ENCODE data around the gene ITGA6.
A peak's percentile ranks its signal among the peaks of the same experiment; 100 is the strongest.

Gene ITGA6

GRCh38 chr2:172431993-172432392 is 4.6 kb downstream of the ITGA6 start:
- no peak overlapping the region for H3K27ac ChIP-seq (ENCODE audit: low read depth, low read length)
- H3K27me3 ChIP-seq (ENCODE audit: control insufficient read depth, insufficient read depth, low read length) = peaks cover 11% of the 10 kb centered on the region; the same call in 1 of the 2 replicates
- no peaks in the 10 kb centered on the region for H3K9me3 ChIP-seq (ENCODE audit: control insufficient read depth, insufficient read depth, low read depth, low read length)
- peaks cover 75% of the 10 kb centered on the region for H3K4me1 ChIP-seq (ENCODE audit: control insufficient read depth, insufficient read depth, low read length)
- no peak overlapping the region for H3K4me3 ChIP-seq (ENCODE audit: low read depth, low read length)
- no peak overlapping the region for H3K9ac ChIP-seq (ENCODE audit: low read length)
- no peaks in the 10 kb centered on the region for H3K36me3 ChIP-seq (ENCODE audit: control insufficient read depth, insufficient read depth, low read length)

GRCh38 chr2:172433144-172433543 is 5.8 kb downstream of the ITGA6 start:
- Histone ChIP-seq H3K4me3 (ENCODE audit: low read depth, low read length) (no peak overlapping the region), H3K4me1 (ENCODE audit: control insufficient read depth, insufficient read depth, low read length) (peaks cover 75% of the 10 kb centered on the region), H3K9me3 (ENCODE audit: control insufficient read depth, insufficient read depth, low read depth, low read length) (no peaks in the 10 kb centered on the region), H3K27me3 (ENCODE audit: control insufficient read depth, insufficient read depth, low read length) (peaks cover 9% of the 10 kb centered on the region; the same call in 1 of the 2 replicates), H3K27ac (ENCODE audit: low read depth, low read length) (no peak overlapping the region), H3K36me3 (ENCODE audit: control insufficient read depth, insufficient read depth, low read length) (no peaks in the 10 kb centered on the region), H3K9ac (ENCODE audit: low read length) (no peak overlapping the region)

GRCh38 chr2:172434821-172435605 is 7.6 kb downstream of the ITGA6 start:
- Histone ChIP-seq H3K27me3 (ENCODE audit: control insufficient read depth, insufficient read depth, low read length) (no peaks in the 10 kb centered on the region), H3K36me3 (ENCODE audit: control insufficient read depth, insufficient read depth, low read length) (no peaks in the 10 kb centered on the region), H3K27ac (ENCODE audit: low read depth, low read length) (peak overlapping the region; percentile 13; the same call in 1 of the 2 replicates), H3K4me3 (ENCODE audit: low read depth, low read length) (0 out of 2 replicates have a peak overlapping the region, but pooled peaks have one; percentile 24), H3K9ac (ENCODE audit: low read length) (peak overlapping the region; percentile 19), H3K4me1 (ENCODE audit: control insufficient read depth, insufficient read depth, low read length) (peaks cover 84% of the 10 kb centered on the region), H3K9me3 (ENCODE audit: control insufficient read depth, insufficient read depth, low read depth, low read length) (no peaks in the 10 kb centered on the region)

- Histone ChIP-seq H3K36me3 (ENCODE audit: control insufficient read depth, insufficient read depth, low read length) (no peaks in the 10 kb centered on the region), H3K4me3 (ENCODE audit: low read depth, low read length) (no peak overlapping the region), H3K27ac (ENCODE audit: low read depth, low read length) (no peak overlapping the region), H3K4me1 (ENCODE audit: control insufficient read depth, insufficient read depth, low read length) (peaks cover 85% of the 10 kb centered on the region), H3K9me3 (ENCODE audit: control insufficient read depth, insufficient read depth, low read depth, low read length) (no peaks in the 10 kb centered on the region), H3K27me3 (ENCODE audit: control insufficient read depth, insufficient read depth, low read length) (no peaks in the 10 kb centered on the region), H3K9ac (ENCODE audit: low read length) (no peak overlapping the region)
These were observed 8.2 kb downstream of the ITGA6 start for GRCh38 chr2:172435606-172435911.

GRCh38 chr2:172436889-172437288 is 9.5 kb downstream of the ITGA6 start:
- Histone ChIP-seq H3K9ac (ENCODE audit: low read length) (no peak overlapping the region), H3K4me3 (ENCODE audit: low read depth, low read length) (no peak overlapping the region), H3K4me1 (ENCODE audit: control insufficient read depth, insufficient read depth, low read length) (peaks cover 87% of the 10 kb centered on the region), H3K9me3 (ENCODE audit: control insufficient read depth, insufficient read depth, low read depth, low read length) (no peaks in the 10 kb centered on the region), H3K27me3 (ENCODE audit: control insufficient read depth, insufficient read depth, low read length) (no peaks in the 10 kb centered on the region), H3K36me3 (ENCODE audit: control insufficient read depth, insufficient read depth, low read length) (no peaks in the 10 kb centered on the region), H3K27ac (ENCODE audit: low read depth, low read length) (no peak overlapping the region)

- no peaks in the 10 kb centered on the region for H3K36me3 ChIP-seq (ENCODE audit: control insufficient read depth, insufficient read depth, low read length)
- H3K4me3 ChIP-seq (ENCODE audit: low read depth, low read length) = no peak overlapping the region
- H3K9me3 ChIP-seq (ENCODE audit: control insufficient read depth, insufficient read depth, low read depth, low read length) = no peaks in the 10 kb centered on the region
- no peak overlapping the region for H3K9ac ChIP-seq (ENCODE audit: low read length)
- no peaks in the 10 kb centered on the region for H3K27me3 ChIP-seq (ENCODE audit: control insufficient read depth, insufficient read depth, low read length)
- H3K4me1 ChIP-seq (ENCODE audit: control insufficient read depth, insufficient read depth, low read length) = peaks cover 87% of the 10 kb centered on the region
- no peak overlapping the region for H3K27ac ChIP-seq (ENCODE audit: low read depth, low read length)
These were observed 10.3 kb downstream of the ITGA6 start for GRCh38 chr2:172437419-172438341.

- no peak overlapping the region for H3K9ac ChIP-seq (ENCODE audit: low read length)
- H3K4me1 ChIP-seq (ENCODE audit: control insufficient read depth, insufficient read depth, low read length) = peaks cover 79% of the 10 kb centered on the region
- no peaks in the 10 kb centered on the region; the same call in 1 of the 2 replicates for H3K36me3 ChIP-seq (ENCODE audit: control insufficient read depth, insufficient read depth, low read length)
- H3K27me3 ChIP-seq (ENCODE audit: control insufficient read depth, insufficient read depth, low read length) = no peaks in the 10 kb centered on the region
- no peaks in the 10 kb centered on the region for H3K9me3 ChIP-seq (ENCODE audit: control insufficient read depth, insufficient read depth, low read depth, low read length)
- H3K4me3 ChIP-seq (ENCODE audit: low read depth, low read length) = no peak overlapping the region
- no peak overlapping the region for H3K27ac ChIP-seq (ENCODE audit: low read depth, low read length)
These were observed 11.5 kb downstream of the ITGA6 start for GRCh38 chr2:172438741-172439508.

GRCh38 chr2:172439509-172439860 is 12.1 kb downstream of the ITGA6 start:
- Histone ChIP-seq H3K36me3 (ENCODE audit: control insufficient read depth, insufficient read depth, low read length) (no peaks in the 10 kb centered on the region; the same call in 1 of the 2 replicates), H3K4me3 (ENCODE audit: low read depth, low read length) (no peak overlapping the region), H3K27ac (ENCODE audit: low read depth, low read length) (no peak overlapping the region), H3K9ac (ENCODE audit: low read length) (no peak overlapping the region), H3K9me3 (ENCODE audit: control insufficient read depth, insufficient read depth, low read depth, low read length) (no peaks in the 10 kb centered on the region), H3K27me3 (ENCODE audit: control insufficient read depth, insufficient read depth, low read length) (no peaks in the 10 kb centered on the region), H3K4me1 (ENCODE audit: control insufficient read depth, insufficient read depth, low read length) (peaks cover 73% of the 10 kb centered on the region)

GRCh38 chr2:172439911-172440310 is 12.5 kb downstream of the ITGA6 start:
- H3K27me3 ChIP-seq (ENCODE audit: control insufficient read depth, insufficient read depth, low read length) = no peaks in the 10 kb centered on the region
- H3K36me3 ChIP-seq (ENCODE audit: control insufficient read depth, insufficient read depth, low read length) = no peaks in the 10 kb centered on the region; the same call in 1 of the 2 replicates
- H3K4me1 ChIP-seq (ENCODE audit: control insufficient read depth, insufficient read depth, low read length) = peaks cover 69% of the 10 kb centered on the region
- no peak overlapping the region for H3K9ac ChIP-seq (ENCODE audit: low read length)
- no peak overlapping the region for H3K4me3 ChIP-seq (ENCODE audit: low read depth, low read length)
- H3K9me3 ChIP-seq (ENCODE audit: control insufficient read depth, insufficient read depth, low read depth, low read length) = no peaks in the 10 kb centered on the region
- no peak overlapping the region for H3K27ac ChIP-seq (ENCODE audit: low read depth, low read length)

- Histone ChIP-seq H3K27ac (ENCODE audit: low read depth, low read length) (no peak overlapping the region), H3K4me1 (ENCODE audit: control insufficient read depth, insufficient read depth, low read length) (peaks cover 61% of the 10 kb centered on the region), H3K4me3 (ENCODE audit: low read depth, low read length) (no peak overlapping the region), H3K36me3 (ENCODE audit: control insufficient read depth, insufficient read depth, low read length) (peaks cover 2% of the 10 kb centered on the region; the same call in 1 of the 2 replicates), H3K9me3 (ENCODE audit: control insufficient read depth, insufficient read depth, low read depth, low read length) (no peaks in the 10 kb centered on the region), H3K27me3 (ENCODE audit: control insufficient read depth, insufficient read depth, low read length) (no peaks in the 10 kb centered on the region), H3K9ac (ENCODE audit: low read length) (no peak overlapping the region)
These were observed 13.4 kb downstream of the ITGA6 start for GRCh38 chr2:172440795-172441194.
